ENCODE measurements around the gene ZNF432.
"Not testable (repeated sequence)": the region's sequence is repeated elsewhere in the genome, so short reads cannot be mapped to it uniquely, and the experiment has no call there.

Gene ZNF432
- long read RNA-seq, partial matches to known transcripts = 0 of 3 reads
- long read RNA-seq, other reads (novel, unspliced or antisense) = 1 of 3 reads

- TF ChIP-seq, protein P1, sequence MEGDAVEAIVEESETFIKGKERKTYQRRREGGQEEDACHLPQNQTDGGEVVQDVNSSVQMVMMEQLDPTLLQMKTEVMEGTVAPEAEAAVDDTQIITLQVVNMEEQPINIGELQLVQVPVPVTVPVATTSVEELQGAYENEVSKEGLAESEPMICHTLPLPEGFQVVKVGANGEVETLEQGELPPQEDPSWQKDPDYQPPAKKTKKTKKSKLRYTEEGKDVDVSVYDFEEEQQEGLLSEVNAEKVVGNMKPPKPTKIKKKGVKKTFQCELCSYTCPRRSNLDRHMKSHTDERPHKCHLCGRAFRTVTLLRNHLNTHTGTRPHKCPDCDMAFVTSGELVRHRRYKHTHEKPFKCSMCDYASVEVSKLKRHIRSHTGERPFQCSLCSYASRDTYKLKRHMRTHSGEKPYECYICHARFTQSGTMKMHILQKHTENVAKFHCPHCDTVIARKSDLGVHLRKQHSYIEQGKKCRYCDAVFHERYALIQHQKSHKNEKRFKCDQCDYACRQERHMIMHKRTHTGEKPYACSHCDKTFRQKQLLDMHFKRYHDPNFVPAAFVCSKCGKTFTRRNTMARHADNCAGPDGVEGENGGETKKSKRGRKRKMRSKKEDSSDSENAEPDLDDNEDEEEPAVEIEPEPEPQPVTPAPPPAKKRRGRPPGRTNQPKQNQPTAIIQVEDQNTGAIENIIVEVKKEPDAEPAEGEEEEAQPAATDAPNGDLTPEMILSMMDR (IDR thresholded peaks at IDR 0.05; ENCODE audit: insufficient read depth, low read length) = no peak
- TF ChIP-seq REST (IDR thresholded peaks at IDR 0.05; ENCODE audit: insufficient replicate concordance, low read depth) (no peak), POLR2AphosphoS5 (IDR thresholded peaks at IDR 0.05; ENCODE audit: low read depth) (peak; percentile 65)
- Histone ChIP-seq H3K4me3 (replicated peaks; ENCODE audit: insufficient read depth, low read length) (peak within 1 kb of the TSS; percentile 55), H3K27me3 (ENCODE audit: insufficient read depth, poor library complexity, severe bottlenecking) (no peaks in the 10 kb centered on the region), H3K27ac (replicated peaks) (peak within 1 kb of the TSS; percentile 90)
- DNase-seq (ENCODE audit: low read depth in 1 of 2, low spot score in 1 of 2) = peak; percentile 84 to 95
Measured at GRCh38 chr19:52048555-52049501, at the start of gene ZNF432. Gene ZNF432, minus strand, starts transcription at chr19:52048838. Its CDS starts 1,970 bp downstream, at chr19:52046868.

- not testable (repeated sequence) for H3K4me3 ChIP-seq (replicated peaks; ENCODE audit: insufficient read depth, low read length); DNase-seq (ENCODE audit: low read depth in 1 of 2, low spot score in 1 of 2); H3K27ac ChIP-seq (replicated peaks); H3K27me3 ChIP-seq (ENCODE audit: insufficient read depth, poor library complexity, severe bottlenecking)
Measured at GRCh38 chr19:52096416-52096815, 47.8 kb upstream of the ZNF432 start.

DNA sequence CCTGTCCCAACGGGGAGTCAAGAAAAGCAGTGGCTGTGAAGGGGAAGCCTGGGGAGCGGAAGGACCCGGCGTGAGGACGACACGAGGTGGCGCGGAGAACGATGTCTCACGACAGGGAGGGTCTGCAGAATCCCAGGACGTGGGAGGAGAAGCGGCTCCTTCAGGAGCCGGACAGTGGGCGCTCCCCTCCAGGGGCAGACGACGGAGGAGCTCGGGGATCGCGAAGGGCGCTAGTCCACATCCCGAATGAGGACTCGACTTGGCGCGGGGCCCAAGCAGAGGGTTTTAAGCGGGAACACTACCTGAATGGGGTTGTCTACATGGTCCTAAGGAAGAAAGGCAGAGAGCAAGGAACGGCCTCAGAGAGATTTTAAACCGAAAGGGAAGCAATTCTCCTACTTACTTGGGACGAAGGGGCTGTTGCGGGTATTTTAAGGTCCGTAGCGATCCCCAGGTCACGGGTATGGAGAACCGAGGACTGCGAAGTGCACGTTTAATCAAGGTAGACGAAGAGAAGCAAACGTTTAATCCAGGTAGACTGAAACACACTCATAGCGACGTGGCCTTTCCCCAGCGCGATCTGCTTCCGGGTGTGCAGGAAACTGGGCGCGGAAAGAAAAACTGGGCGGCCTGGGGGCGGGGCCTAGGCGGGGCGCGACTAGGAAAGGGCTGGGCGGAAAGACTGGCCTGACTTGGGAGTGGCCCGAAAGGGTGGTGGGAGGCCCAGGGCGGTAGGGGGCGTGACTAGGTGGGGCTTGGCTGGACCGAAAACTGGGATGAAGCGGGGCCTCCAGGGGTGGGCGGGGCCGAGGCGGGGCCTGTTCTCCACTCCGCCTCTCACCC, 46.8 kb upstream of the ZNF432 start, which contains the start of gene ZNF841:
TSS of gene ZNF841 (minus strand) at position 594 of the 843 bp plus-strand sequence. CDS start 10,964 bp downstream, outside the sequence.
- peak; percentile 75 to 93 for DNase-seq (ENCODE audit: low read depth in 1 of 2, low spot score in 1 of 2)
- peak; percentile 85 for TF ChIP-seq GABPA (IDR thresholded peaks at IDR 0.05; ENCODE audit: low read depth)
- no peak for TF ChIP-seq REST (IDR thresholded peaks at IDR 0.05; ENCODE audit: insufficient replicate concordance, low read depth)
- TF ChIP-seq, protein P1 (IDR thresholded peaks at IDR 0.05; ENCODE audit: insufficient read depth, low read length) = no peak
- TF ChIP-seq POLR2AphosphoS5 (IDR thresholded peaks at IDR 0.05; ENCODE audit: low read depth) = peak; percentile 86; the same call in 1 of the 2 replicates
- 0 out of 2 replicates have a peak, but pooled peaks have one; percentile 12 for TF ChIP-seq SPI1 (IDR thresholded peaks at IDR 0.05; ENCODE audit: borderline replicate concordance, low read depth)
- H3K27me3 ChIP-seq (ENCODE audit: insufficient read depth, poor library complexity, severe bottlenecking) = no peaks in the 10 kb centered on the region
- H3K4me3 ChIP-seq (replicated peaks; ENCODE audit: insufficient read depth, low read length) = peak within 1 kb of the TSS; percentile 68
- H3K27ac ChIP-seq (replicated peaks) = peak within 1 kb of the TSS; percentile 82
